Right ventricle myocardium superior (tissue), 1 donor: ENCODE results near the gene RFX7. TPM values are rescaled to one million over a fixed set of nuclear protein-coding genes. Genes with fewer than 3 reads are reported as not detected.
"Not testable (repeated sequence)": the region's sequence is repeated elsewhere in the genome, so short reads cannot be mapped to it uniquely, and the experiment has no call there.

Experiments
- ATAC-seq: fragments of 200-7000 bp; cut with Tn5 transposase; one replicate; pipeline ENCODE4 v1.9.1; 2020; ENCODE audit warnings: mild to moderate bottlenecking; ENCODE audit not compliant: poor library complexity
- DNase-seq: peaks from one replicate; pipeline ENCODE4 v3.0.0-alpha.2; 2020
- intact Hi-C: fragments of 100-400 bp; cut with DNase I; formaldehyde crosslinking; loops from one replicate; pipeline ENCODE4 v1.11.2; 2022
- total RNA-seq: library from RNA; stranded (reverse); fragmentation: NEBNext Ultra II Directional; extraction: Animal tissue kit (Norgen Biotek cat#: 25700); gene quantifications from one replicate; pipeline ENCODE4 v1.2.1, GENCODE V29; 2021
- donor health status: DM: no; HTN: yes; CAD: no; lungs with severe emphysema.

RFX7 gene
- total RNA-seq, 1 donor from 2014 or later: 7.2 TPM

DNA sequence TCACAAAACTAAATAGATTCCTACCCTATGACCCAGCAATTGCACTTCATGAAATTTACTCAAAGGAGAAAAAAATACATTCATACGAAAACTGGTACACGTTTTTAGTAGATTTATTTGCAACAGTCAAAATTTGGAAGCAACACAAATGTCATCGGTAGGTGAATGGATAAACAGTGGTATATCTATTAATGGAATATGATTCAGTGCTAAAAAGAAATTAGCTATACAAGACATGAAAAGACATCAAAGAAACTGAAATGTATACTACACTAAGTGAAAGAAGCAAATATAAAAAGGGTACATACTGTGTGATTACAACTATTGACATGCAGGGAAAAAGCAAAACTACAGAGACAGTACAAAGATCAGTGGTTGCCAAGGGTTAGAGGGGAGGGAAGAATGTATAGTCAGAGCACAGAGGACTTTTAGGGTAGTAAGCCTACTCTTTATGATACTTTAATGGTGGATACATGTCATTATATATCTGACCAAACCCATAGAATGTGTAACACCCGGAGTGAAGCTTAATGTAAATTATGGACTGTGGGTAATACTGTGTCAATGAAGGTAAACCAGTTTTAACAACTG lies 31.6 kb downstream of the RFX7 start:
- no peak for DNase-seq
- intact Hi-C loops: no loop called here
- no peak for ATAC-seq

GRCh38 chr15:56211064-56211463 lies 32.6 kb downstream of the RFX7 start:
- ATAC-seq: no peak
- DNase-seq: no peak
- intact Hi-C loops: no loop called here

DNA sequence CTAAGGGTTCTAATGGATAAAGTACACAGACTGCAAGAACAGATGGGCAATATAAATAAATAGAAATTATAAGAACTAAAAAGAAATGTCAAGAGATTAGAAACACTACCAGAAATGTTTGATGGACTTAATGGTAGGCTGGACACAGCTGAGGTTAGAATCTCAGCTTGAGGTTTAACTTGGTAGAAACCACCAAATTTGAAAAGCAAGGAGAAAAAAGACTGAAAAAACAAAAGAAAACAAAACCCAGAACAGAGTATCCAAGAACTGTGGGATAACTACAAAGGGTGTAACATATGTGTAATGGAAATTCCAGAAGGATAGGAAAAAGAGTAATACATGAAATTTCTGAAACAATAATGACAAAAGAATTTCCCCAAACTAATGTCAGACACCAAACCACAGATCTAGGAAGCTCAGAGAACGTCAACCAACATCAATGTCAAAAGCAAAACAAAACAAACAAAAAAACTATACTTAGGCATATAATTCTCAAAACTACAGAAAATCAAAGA lies 35.0 kb downstream of the RFX7 start:
- intact Hi-C loops: no loop called here
- ATAC-seq: no peak
- DNase-seq: no peak

- DNase-seq (no peak), ATAC-seq (no peak)
- intact Hi-C loops: no loop called here
Measured at GRCh38 chr15:56208185-56208584, 35.5 kb downstream of the RFX7 start.

GRCh38 chr15:56207711-56208110 lies 36.0 kb downstream of the RFX7 start:
- ATAC-seq (no peak), DNase-seq (no peak)
- intact Hi-C loops: no loop called here

- intact Hi-C loops: no loop called here
- DNase-seq (no peak), ATAC-seq (no peak)
Measured at GRCh38 chr15:56207092-56207491, 36.6 kb downstream of the RFX7 start.

DNA sequence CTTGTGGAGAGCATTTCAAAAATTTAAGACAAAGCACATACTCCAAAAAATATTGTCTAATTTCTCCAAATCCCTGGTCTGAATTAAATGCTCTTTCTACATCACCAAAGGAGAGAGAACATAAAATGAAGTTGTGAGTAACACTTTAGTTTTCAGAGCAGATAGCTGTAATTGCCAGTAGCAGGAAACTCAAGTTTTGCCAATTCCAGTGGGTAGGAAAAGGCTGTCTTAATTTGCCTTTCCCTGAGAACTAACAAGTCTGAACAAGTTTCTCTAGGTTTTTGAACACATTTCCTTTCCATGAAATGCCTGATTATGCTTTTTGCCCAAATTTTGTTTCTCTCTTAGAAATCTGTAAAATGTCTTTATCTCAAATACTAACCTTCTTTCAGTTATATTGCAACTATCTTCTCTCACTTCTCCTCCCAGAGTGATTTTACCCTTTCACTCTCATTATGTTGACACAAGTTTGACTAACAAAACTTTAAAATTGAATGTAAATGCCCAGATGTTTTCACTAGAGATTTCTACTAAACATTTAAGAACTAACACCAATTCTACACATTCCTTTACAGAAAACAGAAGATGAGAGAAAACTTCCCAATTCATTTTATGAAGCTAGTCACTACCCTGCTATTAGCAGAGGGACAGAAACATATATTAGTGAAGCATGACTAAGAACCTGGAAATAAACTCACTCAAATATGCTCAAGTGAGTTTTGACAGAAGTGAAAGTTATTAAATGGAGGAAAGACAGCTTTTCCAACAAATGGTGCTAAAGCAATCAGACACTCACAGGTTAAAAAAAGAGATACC lies 38.4 kb downstream of the RFX7 start:
- DNase-seq: no peak
- intact Hi-C loops: no loop called here
- ATAC-seq: no peak

- intact Hi-C loops: not testable (repeated sequence)
Measured at GRCh38 chr15:56203312-56203922, 40.3 kb downstream of the RFX7 start.

DNA sequence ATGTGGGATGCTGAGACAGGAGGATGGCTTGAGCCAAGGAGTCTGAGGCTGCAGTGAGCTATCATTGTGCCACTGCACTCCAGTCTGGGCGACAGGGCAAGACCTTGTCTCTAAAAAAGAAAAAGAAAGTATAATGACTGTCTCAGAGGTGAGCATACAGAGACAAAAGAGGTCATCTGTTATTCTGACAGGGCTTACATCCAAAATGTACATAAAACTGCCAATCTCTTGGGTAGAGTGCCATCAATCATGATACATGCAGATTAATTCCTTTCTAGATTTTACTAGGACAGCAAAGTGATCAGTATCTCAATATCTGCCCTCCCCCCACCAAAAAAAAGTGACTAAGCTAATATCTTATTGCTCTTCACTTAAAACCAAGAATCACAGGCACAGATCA lies 41.0 kb downstream of the RFX7 start:
- DNase-seq (no peak), ATAC-seq (no peak)
- intact Hi-C loops: no loop called here

More at GRCh38 chr15:56203312-56203922, 40.3 kb downstream of the RFX7 start:
- DNase-seq, ATAC-seq: not testable (repeated sequence)

DNA sequence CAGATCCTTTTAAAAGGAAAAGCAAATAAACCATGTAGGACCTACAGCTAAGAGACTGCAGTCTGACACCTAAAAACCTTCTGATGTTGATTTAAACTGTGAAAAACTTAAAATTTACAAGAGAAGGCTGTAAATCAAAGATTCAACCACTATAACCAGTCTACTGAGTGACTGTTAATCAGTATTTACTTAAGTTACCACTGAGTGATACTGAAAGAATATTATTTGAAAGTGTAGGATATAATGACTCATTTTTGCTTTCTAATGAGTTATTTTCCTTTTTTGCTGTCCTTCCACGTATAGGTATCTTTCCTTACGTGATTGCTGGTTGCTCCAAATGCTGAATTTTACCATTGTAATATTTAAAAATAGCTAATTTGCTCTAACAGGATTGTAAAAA lies 44.6 kb downstream of the RFX7 start:
- no peak for DNase-seq
- intact Hi-C loops: no loop called here
- no peak for ATAC-seq

- intact Hi-C loops: no loop called here
- ATAC-seq: no peak
- no peak for DNase-seq
Measured at GRCh38 chr15:56194035-56194434, 49.6 kb downstream of the RFX7 start.

DNA sequence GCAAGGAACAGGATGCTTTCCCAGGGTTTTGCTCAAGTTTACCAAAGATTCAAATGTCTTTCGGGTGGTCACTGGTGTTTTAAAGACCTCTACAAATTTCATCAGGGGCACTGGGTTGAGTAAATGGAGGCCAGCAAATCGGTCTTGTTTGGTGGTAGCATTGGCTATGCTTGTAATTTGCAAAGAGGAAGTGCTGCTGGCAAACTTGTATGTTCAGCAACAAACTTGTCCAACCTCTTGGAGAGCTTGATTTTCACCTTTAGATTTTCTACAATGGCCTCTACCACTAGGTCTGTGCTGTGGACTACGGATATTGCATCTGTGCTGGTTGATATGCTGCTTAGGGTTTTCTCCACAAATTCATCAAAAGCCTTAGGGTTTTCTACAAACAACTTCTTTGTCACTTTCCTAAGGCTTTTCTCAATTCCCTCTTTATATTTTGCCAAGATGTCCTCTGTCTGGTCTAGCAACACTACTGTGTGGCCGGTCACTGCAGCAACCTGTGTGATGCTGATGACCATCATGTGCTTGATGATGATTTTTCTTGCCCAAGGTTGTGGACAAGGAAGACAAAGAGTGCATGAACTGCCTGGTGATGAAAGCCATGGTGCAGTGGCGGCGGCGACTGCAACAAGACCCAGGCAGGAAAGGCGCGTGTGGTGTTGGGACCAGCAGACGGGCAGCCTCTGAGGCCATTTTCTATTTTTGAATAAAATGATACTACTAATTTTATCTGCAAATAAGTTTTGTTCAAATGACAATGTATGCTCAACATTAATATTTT lies 50.8 kb downstream of the RFX7 start:
- DNase-seq (no peak), ATAC-seq (no peak)
- intact Hi-C loops: no loop called here

DNA sequence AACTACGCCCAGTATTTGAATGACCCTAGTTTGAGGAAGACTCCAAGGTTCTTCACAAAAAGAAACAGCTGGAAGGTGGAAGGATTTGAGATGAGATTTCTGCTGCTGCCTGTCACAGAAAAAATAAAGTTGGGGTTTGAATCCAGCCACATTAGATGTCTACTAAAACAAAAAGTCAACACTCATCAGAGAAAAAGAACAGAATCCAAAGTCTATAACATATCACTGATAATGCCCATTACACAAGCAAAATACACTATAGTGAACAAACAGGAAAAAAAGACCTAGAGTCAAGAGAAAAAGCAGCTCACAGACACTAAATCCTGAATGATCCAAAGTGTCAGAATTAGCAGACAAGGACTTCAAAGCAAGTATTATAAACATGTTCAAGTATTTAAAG lies 56.0 kb downstream of the RFX7 start:
- no peak for ATAC-seq
- intact Hi-C loops: no loop called here

DNA sequence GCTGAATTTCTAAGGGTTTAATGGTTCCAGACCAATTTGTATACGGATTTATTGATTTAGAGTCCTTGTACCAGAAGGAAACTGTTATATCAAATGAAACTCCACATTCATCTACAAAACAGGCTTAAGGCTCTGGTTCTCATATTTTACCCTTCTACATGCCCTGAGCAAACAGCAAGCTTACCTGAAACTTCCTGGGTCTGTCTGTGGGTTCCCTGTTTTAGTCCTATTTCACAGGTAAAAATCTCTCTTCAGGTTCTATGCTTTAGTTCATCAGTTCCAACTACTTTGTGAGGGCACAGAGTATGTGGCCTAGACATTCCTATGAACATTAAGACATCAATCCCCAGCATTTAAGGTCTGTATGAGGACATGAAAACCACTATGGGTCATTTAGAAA lies 57.7 kb downstream of the RFX7 start:
- no peak for DNase-seq
- ATAC-seq: no peak
- intact Hi-C loops: no loop called here

More for the DNA sequence above, 56.0 kb downstream of the RFX7 start:
- DNase-seq: no peak

GRCh38 chr15:56184516-56184915 lies 59.2 kb downstream of the RFX7 start:
- no peak for ATAC-seq
- intact Hi-C loops: no loop called here

GRCh38 chr15:56180851-56181250 lies 62.8 kb downstream of the RFX7 start:
- no peak for ATAC-seq
- DNase-seq: no peak
- intact Hi-C loops: no loop called here

More at GRCh38 chr15:56184516-56184915, 59.2 kb downstream of the RFX7 start:
- no peak for DNase-seq

DNA sequence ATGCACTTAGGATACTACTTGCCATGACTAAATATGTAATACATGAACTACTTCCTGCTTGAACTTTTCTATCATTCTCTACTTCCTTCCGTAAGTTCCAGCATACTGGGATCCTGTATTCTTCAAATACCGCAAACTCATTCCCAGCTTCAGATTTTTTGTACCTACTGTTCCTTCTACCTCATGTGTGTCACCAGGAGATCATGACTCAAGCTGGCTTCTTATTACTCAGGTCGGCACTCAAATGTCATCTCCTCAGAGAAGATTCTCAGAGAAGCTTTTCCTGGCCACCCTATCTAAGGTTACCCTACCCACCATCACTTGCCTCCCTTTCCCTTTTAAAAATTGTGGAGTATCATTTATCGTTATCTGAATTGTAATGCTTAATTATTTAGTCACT lies 66.7 kb downstream of the RFX7 start:
- ATAC-seq: no peak
- intact Hi-C loops: no loop called here
- DNase-seq: no peak

GRCh38 chr15:56175788-56176187 lies 67.9 kb downstream of the RFX7 start:
- no peak for ATAC-seq
- no peak for DNase-seq
- intact Hi-C loops: no loop called here

GRCh38 chr15:56174649-56175048 lies 69.0 kb downstream of the RFX7 start:
- DNase-seq (no peak), ATAC-seq (no peak)
- intact Hi-C loops: no loop called here
